GM18907 (cell line): ENCODE results near the gene CCDC61.

Source experiments
- ATAC-seq: cut with Tn5 transposase; IDR thresholded peaks from one replicate; pipeline ENCODE4 v1.9.1; 2021; ENCODE audit warnings: mild to moderate bottlenecking, moderate library complexity; ENCODE audit not compliant: unreplicated experiment

CCDC61 gene

DNA sequence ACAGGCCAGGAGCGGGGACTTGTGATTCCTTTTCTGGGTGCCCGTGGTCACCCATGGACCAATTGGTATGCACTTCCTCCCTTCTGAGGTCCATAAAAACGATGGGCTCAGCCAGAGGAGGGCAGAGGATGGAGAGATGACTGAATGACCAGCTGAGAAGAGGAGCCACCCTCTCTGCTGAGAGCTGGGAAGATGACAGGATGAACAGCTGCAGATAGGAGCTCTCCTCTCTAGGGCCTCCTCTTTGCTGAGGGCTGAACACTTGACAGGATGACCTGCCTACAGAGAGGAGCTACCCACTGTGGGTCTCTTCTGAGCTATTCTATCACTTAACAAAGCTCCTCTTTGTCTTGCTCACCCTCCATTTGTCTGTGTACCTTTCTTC is 41.5 kb downstream of the CCDC61 start:
- no peak for ATAC-seq

DNA sequence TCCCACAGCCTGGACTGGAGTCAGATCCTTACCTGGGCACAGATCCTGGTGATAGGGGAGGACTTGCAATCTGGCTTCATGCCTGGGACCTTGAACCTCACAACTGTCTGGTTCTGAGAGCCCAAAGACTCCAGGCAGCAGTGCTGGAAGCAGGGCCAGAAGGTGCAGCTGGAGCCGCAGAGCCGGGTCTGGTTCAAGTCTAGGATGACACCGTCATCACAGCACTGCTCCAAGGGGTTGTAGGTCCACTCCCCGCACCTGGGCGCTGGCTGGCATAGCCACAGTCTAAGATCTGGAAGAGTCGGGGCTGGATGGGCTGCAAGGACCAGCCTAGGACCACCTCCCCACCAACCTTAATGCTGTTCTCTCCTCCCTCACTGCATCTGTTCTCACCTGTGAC is 44.9 kb downstream of the CCDC61 start:
- no peak for ATAC-seq

DNA sequence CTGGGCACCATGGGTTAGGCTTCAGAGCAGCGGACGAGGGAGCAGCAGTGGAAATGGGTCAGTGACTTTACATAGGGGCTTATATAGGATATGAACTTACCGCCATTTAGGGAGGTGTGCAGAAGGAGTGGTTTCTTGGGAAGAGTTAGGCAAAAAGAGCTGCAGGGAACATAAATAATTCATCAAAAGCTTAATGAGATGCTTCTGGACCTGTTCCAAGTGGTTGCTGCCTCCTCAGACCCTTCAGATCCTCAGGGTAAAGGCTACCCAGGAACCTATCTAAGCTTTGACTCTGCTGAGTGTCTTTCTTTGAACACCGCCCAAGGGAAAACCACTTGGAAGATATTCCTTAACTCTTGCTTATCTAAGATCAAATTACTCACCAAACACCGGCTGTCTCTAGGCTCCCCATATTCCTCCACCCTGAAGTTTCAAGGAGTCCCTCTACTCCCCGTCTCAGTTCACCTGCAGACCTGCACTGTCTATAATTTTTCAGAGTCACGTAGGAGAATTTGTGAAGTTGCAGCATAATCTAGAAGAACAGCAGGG is 45.8 kb downstream of the CCDC61 start, which contains the start of gene IGFL4:
Gene IGFL4, minus strand, starts transcription at position 51 of the 549 bp plus-strand sequence. Its CDS starts 40 bp downstream, at position 11.
- no peak for ATAC-seq

DNA sequence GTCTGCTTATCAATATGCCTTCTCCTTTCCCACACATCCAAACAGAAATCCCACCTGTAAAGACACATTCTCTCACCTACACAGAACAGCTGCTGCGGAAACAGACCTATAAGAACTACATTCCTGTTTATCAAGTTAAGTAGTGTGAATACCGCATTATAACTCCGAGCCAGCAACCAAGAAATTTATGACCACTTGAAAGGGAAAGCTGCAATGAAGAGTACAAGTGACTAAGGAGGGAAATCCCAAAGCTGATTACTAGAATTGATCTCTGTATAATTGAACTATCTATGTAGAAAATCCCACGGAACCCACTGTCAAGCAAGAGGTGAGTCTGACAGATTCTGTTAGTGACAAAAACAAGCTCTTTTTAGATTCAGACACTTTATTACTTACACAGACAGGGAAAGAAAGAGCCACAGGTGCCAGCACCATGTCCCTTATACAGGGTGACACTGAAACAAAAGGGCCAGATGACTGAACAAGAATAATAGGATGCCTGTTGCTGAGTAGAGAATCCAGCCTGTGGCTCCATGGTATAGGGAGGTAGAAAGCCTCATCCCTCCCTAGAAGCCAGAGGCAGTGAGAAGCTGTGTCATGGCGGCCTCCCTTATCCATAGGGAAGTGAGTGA is 47.1 kb downstream of the CCDC61 start:
- no peak for ATAC-seq

DNA sequence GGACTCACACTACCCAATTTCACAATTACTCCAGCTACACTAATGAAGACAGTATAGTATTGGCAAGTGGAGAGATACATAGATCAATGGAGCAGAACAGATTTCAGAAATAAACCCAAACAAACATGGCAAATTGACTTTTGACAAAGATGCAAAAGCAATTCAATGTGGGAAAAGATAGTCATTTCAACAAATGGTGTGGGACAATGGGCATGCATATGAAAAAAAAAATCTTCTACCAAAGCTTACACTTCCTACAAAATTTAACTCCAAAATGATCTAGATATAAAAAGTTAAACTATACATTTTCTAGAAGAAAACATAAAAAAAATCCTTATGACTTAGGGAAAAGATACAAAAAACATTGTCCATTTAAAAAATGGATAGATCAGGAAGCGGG is 48.3 kb downstream of the CCDC61 start:
- ATAC-seq = no peak

DNA sequence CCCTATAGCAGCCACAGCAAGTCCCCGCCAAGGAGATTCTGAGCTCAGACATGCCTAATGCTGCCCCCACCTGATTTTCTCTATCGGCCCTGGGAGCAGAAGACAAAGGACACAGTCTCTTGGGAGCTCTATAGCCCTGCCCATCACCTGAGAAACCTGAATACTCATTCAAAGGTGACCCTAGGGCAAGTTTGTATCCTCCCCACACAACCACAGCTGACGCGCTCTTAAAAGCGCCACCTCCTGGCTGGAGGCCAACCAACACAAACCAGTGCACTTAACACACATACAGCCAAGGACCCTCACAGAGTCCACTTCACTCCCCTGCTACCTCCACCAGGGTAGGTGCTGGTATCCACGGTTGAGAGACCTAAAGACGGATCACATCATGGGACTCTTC is 54.3 kb downstream of the CCDC61 start:
- no peak for ATAC-seq

DNA sequence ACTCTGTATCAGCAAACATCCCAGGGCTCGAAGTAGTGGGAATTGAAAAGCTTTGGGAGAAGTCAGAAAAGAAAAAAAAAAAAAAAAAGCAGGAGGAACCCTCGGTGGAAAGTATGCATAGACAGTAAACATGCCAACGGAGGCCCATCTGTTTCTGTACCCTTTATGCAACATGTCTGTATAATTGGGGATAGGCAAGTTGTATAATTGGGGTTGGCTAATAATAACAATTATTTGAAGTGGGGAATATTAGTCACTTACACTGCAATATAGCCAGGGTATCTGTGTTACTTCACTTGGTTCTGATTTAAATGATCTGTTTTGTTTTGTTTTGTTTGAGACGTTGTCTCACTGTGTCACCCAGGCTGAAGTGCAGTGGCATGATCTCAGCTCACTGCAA is 57.6 kb downstream of the CCDC61 start:
- ATAC-seq = no peak

DNA sequence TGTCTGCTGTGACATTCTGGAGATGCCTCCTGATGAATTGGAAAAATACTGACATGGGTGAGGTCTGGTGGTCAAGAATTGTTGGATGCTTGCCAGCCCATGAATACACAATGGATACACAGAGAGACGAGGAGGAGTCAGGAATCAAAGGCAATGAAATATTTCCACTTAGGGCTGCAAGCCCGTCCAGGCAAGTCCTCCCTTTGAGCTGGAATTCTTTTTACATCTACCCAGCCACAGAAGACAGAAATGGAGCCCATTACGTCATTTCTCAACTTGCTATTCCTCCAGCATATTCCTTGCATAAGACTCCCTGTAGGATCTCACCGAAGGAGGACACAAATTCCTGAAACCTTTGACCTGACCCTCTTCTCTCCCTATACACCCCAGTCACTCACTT is 61.3 kb downstream of the CCDC61 start:
- no peak for ATAC-seq

DNA sequence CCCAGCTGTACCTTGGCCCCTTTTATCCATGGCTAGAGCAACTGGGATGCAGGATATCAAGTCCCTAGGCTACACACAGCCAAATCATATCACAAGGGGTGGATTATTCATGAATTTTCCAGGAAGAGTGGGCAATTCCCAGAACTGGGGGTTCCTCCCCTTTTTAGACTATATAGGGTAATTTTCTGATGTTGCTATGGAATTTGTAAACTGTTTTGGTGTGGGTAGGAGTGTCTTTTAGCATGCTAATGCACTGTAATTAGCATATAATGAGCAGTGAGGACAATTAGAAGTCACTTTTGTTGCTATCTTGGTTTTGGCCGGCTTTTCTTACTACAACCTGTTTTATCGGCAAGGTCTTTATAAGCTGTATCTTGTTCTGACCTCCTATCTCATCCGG is 63.5 kb downstream of the CCDC61 start:
- ATAC-seq = no peak

DNA sequence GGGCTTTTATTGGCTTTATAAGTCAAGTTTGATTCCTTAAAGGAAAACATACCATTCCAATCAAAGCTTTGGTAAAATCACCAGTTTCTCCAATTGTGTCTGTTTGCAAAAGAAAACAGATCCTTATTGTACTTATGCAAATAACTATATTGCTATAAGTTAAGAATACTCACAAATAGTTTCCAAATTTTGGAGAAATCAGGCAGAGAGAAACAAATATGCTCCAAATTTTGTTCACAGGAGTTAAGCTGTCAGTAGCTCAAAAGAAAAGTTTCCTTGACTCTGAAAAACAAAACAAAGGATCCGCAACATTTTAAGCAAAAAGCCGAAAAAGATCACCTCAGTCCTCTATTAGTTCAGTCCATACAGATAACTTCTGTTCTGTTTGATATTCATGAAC is 64.7 kb downstream of the CCDC61 start:
- ATAC-seq = no peak

DNA sequence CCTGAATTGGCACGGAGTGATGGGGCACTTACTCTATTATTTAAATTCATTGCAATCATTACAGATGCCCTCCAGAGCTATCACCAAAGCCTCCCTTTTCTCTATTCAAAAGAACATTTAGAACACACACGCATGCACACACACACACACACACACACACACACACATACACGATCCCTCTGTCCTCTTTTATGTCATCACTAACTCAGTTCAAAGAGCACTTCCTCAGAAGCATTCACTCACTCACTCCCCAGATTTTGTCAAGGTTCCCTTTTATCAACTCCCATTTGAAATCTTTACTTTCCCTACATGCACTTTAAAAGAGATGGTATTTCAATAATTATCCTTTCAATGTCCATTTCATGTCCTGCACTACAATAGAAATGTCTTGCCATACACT is 67.9 kb downstream of the CCDC61 start:
- no peak for ATAC-seq

DNA sequence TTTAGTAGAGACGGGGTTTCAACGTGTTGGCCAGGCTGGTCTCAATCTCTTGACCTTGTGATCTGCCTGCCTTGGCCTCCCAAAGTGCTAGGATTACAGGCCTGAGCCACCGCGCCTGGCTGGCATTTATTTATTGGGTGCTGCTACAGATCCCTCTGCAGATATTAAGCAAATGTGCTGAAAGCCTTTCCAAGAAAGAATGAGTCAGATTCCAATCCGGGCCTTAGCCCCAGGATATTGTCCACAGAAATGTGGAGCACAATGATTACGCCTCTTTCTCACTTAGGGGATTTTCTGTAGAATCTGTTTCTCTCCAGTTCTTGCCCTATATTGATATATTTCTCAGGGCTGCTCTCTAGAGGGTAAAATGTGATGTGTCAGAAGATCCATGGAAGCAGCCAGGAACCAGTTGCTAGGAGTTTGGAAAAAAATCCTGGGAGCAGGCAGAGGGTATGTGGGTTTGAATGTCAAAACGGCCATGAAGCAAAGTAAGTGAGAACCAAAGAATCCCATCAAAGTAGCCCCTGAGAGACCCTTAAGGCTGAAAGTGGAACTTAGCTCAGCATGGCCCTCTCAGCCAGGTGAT is 70.3 kb downstream of the CCDC61 start:
- no peak for ATAC-seq

DNA sequence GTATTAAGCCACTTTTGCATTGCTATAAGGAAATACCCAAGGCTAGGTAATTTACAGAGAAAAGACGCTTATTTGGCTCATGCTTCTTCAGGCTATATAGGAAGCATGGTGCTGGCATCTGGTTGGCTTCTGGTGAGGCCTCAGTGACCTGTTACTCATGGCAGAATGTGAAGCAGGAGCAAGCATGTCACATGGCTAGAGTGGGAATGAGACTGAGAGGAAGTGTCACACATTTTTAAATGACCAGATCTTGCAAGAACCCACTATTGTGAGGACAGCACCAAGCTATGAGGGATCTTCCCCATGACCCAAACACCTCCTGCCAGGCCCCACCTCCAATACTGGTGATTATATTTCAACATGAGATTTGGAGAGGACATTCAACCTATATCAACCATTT is 71.2 kb downstream of the CCDC61 start:
- ATAC-seq = no peak

DNA sequence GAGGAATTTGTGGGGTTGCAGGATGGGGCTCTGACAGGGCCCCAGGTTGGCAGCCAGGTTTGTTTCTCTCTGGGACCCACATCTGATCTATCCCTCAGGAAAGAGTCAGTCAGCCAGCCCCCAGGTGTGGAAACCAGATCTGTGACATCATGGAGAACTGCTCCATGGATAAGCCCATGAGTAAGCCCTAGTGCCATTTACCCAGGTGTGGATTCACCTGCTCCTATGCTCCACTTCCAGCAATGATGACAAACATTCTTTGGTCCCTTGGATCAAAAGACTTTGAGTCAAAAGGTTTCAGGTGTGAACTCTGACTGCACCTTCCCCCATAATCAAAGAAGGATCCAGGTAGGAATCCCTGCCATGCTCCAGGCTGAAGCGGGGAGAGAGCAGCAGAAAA is 72.4 kb downstream of the CCDC61 start:
- no peak for ATAC-seq
